GM10248 (cell line): ENCODE data around the gene CACNA1B.
"Not testable (repeated sequence)": the region's sequence is repeated elsewhere in the genome, so short reads cannot be mapped to it uniquely, and the experiment has no call there.

ENCODE experiments used
- CTCF ChIA-PET: fragments of 300-600 bp; sonication (Branson Sonifier 250); formaldehyde crosslinking; extraction: SDS; loops from one replicate; lab custom pipeline; 2021; ENCODE audit warnings: antibody characterized with exemption; lab: Yijun Ruan, JAX
- POLR2A ChIA-PET: fragments of 350-650 bp; sonication (Branson Sonifier 250); formaldehyde crosslinking; extraction: SDS; loops from one replicate; lab custom pipeline; 2020; ENCODE audit warnings: antibody characterized with exemption; lab: Yijun Ruan, JAX
- DNase-seq: peaks from one replicate; pipeline ENCODE4 v3.0.0; 2012; ENCODE audit errors: extremely low spot score
- CTCF ChIP-seq: IDR thresholded peaks from 2 replicates; pipeline ENCODE4 v1.5.1; 2012; ENCODE audit warnings: mild to moderate bottlenecking, low read depth; ENCODE audit errors: extremely low read depth, missing control alignments, control extremely low read depth

The CACNA1B gene

GRCh38 chr9:138013836-138014562, 136.4 kb downstream of the CACNA1B start:
- DNase-seq: no peak
- TF ChIP-seq CTCF: no peak
- CTCF ChIA-PET: interaction anchor here (0.8 kb wide), 1 partner anchor 12 kb away, joined by 5 read pairs; no protein-coding TSS in a partner anchor
- POLR2A ChIA-PET: no interaction called here

- CTCF ChIA-PET: interaction anchor here (0.8 kb wide), 1 partner anchor 13 kb away, joined by 5 read pairs; no protein-coding TSS in a partner anchor
- DNase-seq: no peak
- POLR2A ChIA-PET: no interaction called here
- no peak for TF ChIP-seq CTCF
Measured at GRCh38 chr9:138014563-138014945, 137.0 kb downstream of the CACNA1B start.

GRCh38 chr9:138015021-138015829, 137.6 kb downstream of the CACNA1B start:
- ChIA-PET CTCF (interaction anchor here (0.8 kb wide), 1 partner anchor 13 kb away, joined by 5 read pairs; no protein-coding TSS in a partner anchor), POLR2A (no interaction called here)
- TF ChIP-seq CTCF: no peak
- no peak for DNase-seq

GRCh38 chr9:138016406-138017187, 139.0 kb downstream of the CACNA1B start:
- no peak for DNase-seq
- no peak for TF ChIP-seq CTCF
- POLR2A ChIA-PET: no interaction called here
- CTCF ChIA-PET: interaction anchor here (1.4 kb wide), 1 partner anchor 15 kb away, joined by 3 read pairs; no protein-coding TSS in a partner anchor

- POLR2A ChIA-PET: no interaction called here
- DNase-seq: no peak
Measured at GRCh38 chr9:138017200-138017599, 139.6 kb downstream of the CACNA1B start.

GRCh38 chr9:138019514-138019913, 141.9 kb downstream of the CACNA1B start:
- CTCF ChIA-PET, POLR2A ChIA-PET, DNase-seq: not testable (repeated sequence)

More at GRCh38 chr9:138017200-138017599, 139.6 kb downstream of the CACNA1B start:
- CTCF ChIA-PET: interaction anchor here (1.4 kb wide), 1 partner anchor 15 kb away, joined by 3 read pairs; no protein-coding TSS in a partner anchor
- TF ChIP-seq CTCF: no peak
